ENCODE data around the gene CLEC4F.

The CLEC4F gene

GRCh38 chr2:70820499-70820898 is at the start of gene CLEC4F:
CLEC4F (minus strand) TSS chr2:70820599; CDS start chr2:70820523, 76 bp downstream.
- no peak for DNase-seq

GRCh38 chr2:70868970-70869369 is 48.6 kb upstream of the CLEC4F start:
- no peak for DNase-seq

- DNase-seq, result peak; percentile 76
Observed at GRCh38 chr2:70861777-70862625, 41.6 kb upstream of the CLEC4F start.

GRCh38 chr2:70855667-70856066 is 35.3 kb upstream of the CLEC4F start:
- peak; percentile 17 for DNase-seq

- no peak for DNase-seq
Observed at GRCh38 chr2:70854411-70854810, 34.0 kb upstream of the CLEC4F start.

- DNase-seq, result peak; percentile 4
Observed at GRCh38 chr2:70852824-70853223, 32.4 kb upstream of the CLEC4F start.

GRCh38 chr2:70851704-70852103 is 31.3 kb upstream of the CLEC4F start:
- no peak for DNase-seq

GRCh38 chr2:70850925-70851324 is 30.5 kb upstream of the CLEC4F start:
- DNase-seq, result no peak

GRCh38 chr2:70842401-70842800 is 22.0 kb upstream of the CLEC4F start:
- DNase-seq, result no peak

GRCh38 chr2:70837980-70838925 is 17.9 kb upstream of the CLEC4F start:
- no peak for DNase-seq

GRCh38 chr2:70835643-70836042 is 15.2 kb upstream of the CLEC4F start, which contains the start of gene CD207:
CD207 (minus strand) TSS chr2:70835816; CDS start chr2:70835776, 40 bp downstream.
- no peak for DNase-seq

GRCh38 chr2:70834881-70835280 is 14.5 kb upstream of the CLEC4F start:
- DNase-seq, result no peak

- DNase-seq, result no peak
Observed at GRCh38 chr2:70834106-70834505, 13.7 kb upstream of the CLEC4F start.

GRCh38 chr2:70833246-70833645 is 12.8 kb upstream of the CLEC4F start:
- no peak for DNase-seq

- no peak for DNase-seq
Observed at GRCh38 chr2:70832386-70832785, 12.0 kb upstream of the CLEC4F start.

GRCh38 chr2:70831861-70832260 is 11.5 kb upstream of the CLEC4F start:
- DNase-seq, result no peak

GRCh38 chr2:70830366-70830765 is 10.0 kb upstream of the CLEC4F start:
- DNase-seq, result no peak

- no peak for DNase-seq
Observed at GRCh38 chr2:70829916-70830315, 9.5 kb upstream of the CLEC4F start.

GRCh38 chr2:70828914-70829824 is 8.8 kb upstream of the CLEC4F start:
- DNase-seq, result no peak

- no peak for DNase-seq
Observed at GRCh38 chr2:70828115-70828514, 7.7 kb upstream of the CLEC4F start.

- peak; percentile 55 for DNase-seq
Observed at GRCh38 chr2:70827388-70827787, 7.0 kb upstream of the CLEC4F start.

GRCh38 chr2:70826696-70827350 is 6.4 kb upstream of the CLEC4F start:
- no peak for DNase-seq

Measured in OCI-M1 (cell line).